ENCODE measurements around the gene KLHDC1.

The KLHDC1 gene

DNA sequence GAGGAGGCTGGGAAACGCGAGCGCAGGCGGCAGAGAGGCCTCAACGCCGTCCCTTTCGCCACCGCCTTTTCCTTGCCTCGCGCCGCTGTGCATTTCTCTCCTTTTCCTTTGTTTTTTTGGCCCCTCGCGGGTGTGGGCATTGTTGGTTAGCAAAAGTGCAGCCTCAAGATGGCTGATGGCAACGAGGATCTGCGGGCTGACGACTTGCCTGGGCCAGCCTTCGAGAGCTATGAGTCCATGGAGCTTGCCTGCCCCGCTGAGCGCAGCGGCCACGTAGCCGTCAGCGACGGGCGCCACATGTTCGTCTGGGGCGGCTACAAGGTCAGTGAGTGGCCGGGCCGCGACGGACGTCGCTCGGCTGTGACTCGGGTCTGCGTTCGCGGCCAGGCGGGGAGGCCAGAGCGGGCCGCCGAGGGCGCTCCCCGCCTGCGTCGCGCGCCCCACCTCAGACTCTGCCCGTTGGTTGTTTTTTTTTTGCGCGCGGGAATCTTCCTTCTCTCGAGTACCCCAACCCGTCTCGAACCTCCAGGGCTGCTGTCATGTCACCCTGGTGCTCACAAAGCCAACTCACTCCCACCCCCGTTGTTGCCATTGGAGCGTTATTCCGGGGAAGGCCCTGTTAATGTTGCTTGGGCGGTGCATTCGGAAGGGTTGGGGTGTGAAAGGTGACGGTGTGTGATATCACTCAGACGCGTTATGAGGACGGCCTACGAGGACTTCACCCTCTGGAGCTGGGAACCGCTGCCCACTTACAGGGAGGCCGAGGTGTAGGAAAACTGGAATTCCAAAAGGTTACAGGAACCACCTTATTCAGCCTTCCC lies 75.6 kb downstream of the KLHDC1 start:
- TF ChIP-seq CTCF (IDR thresholded peaks at IDR 0.05; ENCODE audit: borderline replicate concordance, extremely low read depth, low read length, poor library complexity, severe bottlenecking) (no peak), EZH2 (IDR thresholded peaks at IDR 0.05; ENCODE audit: borderline replicate concordance, low read depth, low read length, severe bottlenecking) (no peak)
- peak overlapping the region; percentile 97 for H3K27ac ChIP-seq (ENCODE audit: low read length)
- H3K9me3 ChIP-seq (ENCODE audit: insufficient read depth, low read length, severe bottlenecking): no peaks in the 10 kb centered on the region
- no peaks in the 10 kb centered on the region for H3K27me3 ChIP-seq (ENCODE audit: insufficient read depth, low read length, poor library complexity)
- peak; percentile 66 for DNase-seq
- peak overlapping the region; percentile 100 for H3K9ac ChIP-seq (ENCODE audit: low read depth, low read length)
- peaks cover 35% of the 10 kb centered on the region for H3K4me1 ChIP-seq (ENCODE audit: insufficient read depth, low read length)
- H3K4me2 ChIP-seq (ENCODE audit: insufficient read depth, low read length): peak overlapping the region; percentile 89
- peaks cover 14% of the 10 kb centered on the region for H3K36me3 ChIP-seq (ENCODE audit: insufficient read depth, low read length)
- peak overlapping the region; percentile 100 for H3K4me3 ChIP-seq (ENCODE audit: low read depth in 1 of 2, low read length in 2 of 2)
- ATAC-seq (ENCODE audit: insufficient read depth, low read depth): peak; percentile 34
- H4K20me1 ChIP-seq (ENCODE audit: insufficient read depth, low read length): peaks cover 7% of the 10 kb centered on the region; the same call in 1 of the 2 replicates
- peaks cover 42% of the 10 kb centered on the region for H3K79me2 ChIP-seq (ENCODE audit: insufficient read depth, low read length)
- peak overlapping the region; percentile 96 for H2AFZ ChIP-seq (ENCODE audit: low read depth, low read length)

- TF ChIP-seq EZH2 (IDR thresholded peaks at IDR 0.05; ENCODE audit: borderline replicate concordance, low read depth, low read length, severe bottlenecking): no peak
- TF ChIP-seq CTCF (IDR thresholded peaks at IDR 0.05; ENCODE audit: borderline replicate concordance, extremely low read depth, low read length, poor library complexity, severe bottlenecking): no peak
- Histone ChIP-seq H2AFZ (ENCODE audit: low read depth, low read length) (peak overlapping the region; percentile 96; the same call in 1 of the 2 replicates), H4K20me1 (ENCODE audit: insufficient read depth, low read length) (peaks cover 7% of the 10 kb centered on the region; the same call in 1 of the 2 replicates), H3K4me2 (ENCODE audit: insufficient read depth, low read length) (peak overlapping the region; percentile 89), H3K27ac (ENCODE audit: low read length) (peak overlapping the region; percentile 97), H3K4me1 (ENCODE audit: insufficient read depth, low read length) (peaks cover 35% of the 10 kb centered on the region), H3K9ac (ENCODE audit: low read depth, low read length) (peak overlapping the region; percentile 100), H3K4me3 (ENCODE audit: low read depth in 1 of 2, low read length in 2 of 2) (peak overlapping the region; percentile 100), H3K9me3 (ENCODE audit: insufficient read depth, low read length, severe bottlenecking) (no peaks in the 10 kb centered on the region), H3K79me2 (ENCODE audit: insufficient read depth, low read length) (peaks cover 42% of the 10 kb centered on the region), H3K27me3 (ENCODE audit: insufficient read depth, low read length, poor library complexity) (no peaks in the 10 kb centered on the region), H3K36me3 (ENCODE audit: insufficient read depth, low read length) (peaks cover 18% of the 10 kb centered on the region)
- ATAC-seq (ENCODE audit: insufficient read depth, low read depth) (no peak), DNase-seq (no peak)
These were observed 76.3 kb downstream of the KLHDC1 start for GRCh38 chr14:49769171-49769570.

GRCh38 chr14:49769581-49770211 lies 76.8 kb downstream of the KLHDC1 start:
- ATAC-seq (ENCODE audit: insufficient read depth, low read depth) (no peak), DNase-seq (no peak)
- Histone ChIP-seq H3K27ac (ENCODE audit: low read length) (peak overlapping the region; percentile 97; the same call in 1 of the 2 replicates), H3K9me3 (ENCODE audit: insufficient read depth, low read length, severe bottlenecking) (no peaks in the 10 kb centered on the region), H3K79me2 (ENCODE audit: insufficient read depth, low read length) (peaks cover 42% of the 10 kb centered on the region), H4K20me1 (ENCODE audit: insufficient read depth, low read length) (peaks cover 7% of the 10 kb centered on the region; the same call in 1 of the 2 replicates), H2AFZ (ENCODE audit: low read depth, low read length) (no peak overlapping the region), H3K4me1 (ENCODE audit: insufficient read depth, low read length) (peaks cover 35% of the 10 kb centered on the region), H3K9ac (ENCODE audit: low read depth, low read length) (peak overlapping the region; percentile 100), H3K36me3 (ENCODE audit: insufficient read depth, low read length) (peaks cover 23% of the 10 kb centered on the region), H3K4me2 (ENCODE audit: insufficient read depth, low read length) (peak overlapping the region; percentile 89), H3K27me3 (ENCODE audit: insufficient read depth, low read length, poor library complexity) (no peaks in the 10 kb centered on the region), H3K4me3 (ENCODE audit: low read depth in 1 of 2, low read length in 2 of 2) (peak overlapping the region; percentile 100; a peak in 3 of 4 replicates)
- TF ChIP-seq CTCF (IDR thresholded peaks at IDR 0.05; ENCODE audit: borderline replicate concordance, extremely low read depth, low read length, poor library complexity, severe bottlenecking) (no peak), EZH2 (IDR thresholded peaks at IDR 0.05; ENCODE audit: borderline replicate concordance, low read depth, low read length, severe bottlenecking) (no peak)
